ENCODE measurements around the gene PIK3R3.

DNA sequence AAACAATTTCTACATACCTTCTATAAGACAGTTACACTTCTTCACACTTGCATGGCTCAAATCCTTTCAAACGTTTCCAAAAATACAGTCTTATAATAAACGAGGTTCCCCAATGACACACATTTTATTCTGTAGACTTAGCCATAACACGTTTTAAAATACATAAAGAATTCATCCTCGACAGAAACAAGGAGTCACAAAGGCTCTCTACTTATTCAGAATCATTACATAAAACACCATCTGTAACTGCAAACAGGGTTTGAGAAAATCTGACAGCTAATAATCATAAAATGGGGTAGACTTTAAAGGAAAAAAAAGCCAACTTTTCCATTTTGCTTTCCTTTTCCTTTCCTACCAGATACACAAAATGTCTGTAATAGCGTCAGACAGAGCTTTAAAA is 1.8 kb downstream of the PIK3R3 start:
- TF ChIP-seq, protein P1, sequence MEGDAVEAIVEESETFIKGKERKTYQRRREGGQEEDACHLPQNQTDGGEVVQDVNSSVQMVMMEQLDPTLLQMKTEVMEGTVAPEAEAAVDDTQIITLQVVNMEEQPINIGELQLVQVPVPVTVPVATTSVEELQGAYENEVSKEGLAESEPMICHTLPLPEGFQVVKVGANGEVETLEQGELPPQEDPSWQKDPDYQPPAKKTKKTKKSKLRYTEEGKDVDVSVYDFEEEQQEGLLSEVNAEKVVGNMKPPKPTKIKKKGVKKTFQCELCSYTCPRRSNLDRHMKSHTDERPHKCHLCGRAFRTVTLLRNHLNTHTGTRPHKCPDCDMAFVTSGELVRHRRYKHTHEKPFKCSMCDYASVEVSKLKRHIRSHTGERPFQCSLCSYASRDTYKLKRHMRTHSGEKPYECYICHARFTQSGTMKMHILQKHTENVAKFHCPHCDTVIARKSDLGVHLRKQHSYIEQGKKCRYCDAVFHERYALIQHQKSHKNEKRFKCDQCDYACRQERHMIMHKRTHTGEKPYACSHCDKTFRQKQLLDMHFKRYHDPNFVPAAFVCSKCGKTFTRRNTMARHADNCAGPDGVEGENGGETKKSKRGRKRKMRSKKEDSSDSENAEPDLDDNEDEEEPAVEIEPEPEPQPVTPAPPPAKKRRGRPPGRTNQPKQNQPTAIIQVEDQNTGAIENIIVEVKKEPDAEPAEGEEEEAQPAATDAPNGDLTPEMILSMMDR (IDR thresholded peaks at IDR 0.05), result no peak
- no peak for TF ChIP-seq POLR2A (IDR thresholded peaks at IDR 0.05)
